ENCODE data around the gene CACNA1C. TPM values are rescaled to one million over a fixed set of nuclear protein-coding genes. Genes with fewer than 3 reads are reported as not detected.
A peak's percentile ranks its signal among the peaks of the same experiment; 100 is the strongest.

Gene CACNA1C
- total RNA-seq, 2 donors from 2014 or later: 70.0 to 127 TPM

- no peak for ATAC-seq (ENCODE audit: insufficient number of reproducible peaks, low FRiP score, low read depth)
- no peak overlapping the region for H3K4me3 ChIP-seq
- no peak overlapping the region for H3K27ac ChIP-seq
- H3K36me3 ChIP-seq: peaks cover 2% of the 10 kb centered on the region
- H3K4me1 ChIP-seq (ENCODE audit: control insufficient read depth in 1 of 2, low read depth in 2 of 2): peaks cover 17 to 40% of the 10 kb centered on the region in 2 donors
- no peak for DNase-seq (ENCODE audit: low spot score)
- TF ChIP-seq CTCF (IDR thresholded peaks at IDR 0.05): no peak
- no peaks in the 10 kb centered on the region for H3K27me3 ChIP-seq (replicated peaks; ENCODE audit: insufficient read depth)
- H3K9me3 ChIP-seq: no peaks in the 10 kb centered on the region
Measured at GRCh38 chr12:2411616-2412304, 359.0 kb downstream of the CACNA1C start.

- H3K4me1 ChIP-seq (ENCODE audit: control insufficient read depth in 1 of 2, low read depth in 2 of 2): peaks cover 17 to 40% of the 10 kb centered on the region in 2 donors
- no peak overlapping the region for H3K27ac ChIP-seq
- H3K36me3 ChIP-seq: peaks cover 2% of the 10 kb centered on the region
- H3K4me3 ChIP-seq: no peak overlapping the region
- no peak for TF ChIP-seq CTCF (IDR thresholded peaks at IDR 0.05)
- no peak for ATAC-seq (ENCODE audit: insufficient number of reproducible peaks, low FRiP score, low read depth)
- H3K27me3 ChIP-seq (replicated peaks; ENCODE audit: insufficient read depth): no peaks in the 10 kb centered on the region
- DNase-seq (ENCODE audit: low spot score): no peak
- no peaks in the 10 kb centered on the region for H3K9me3 ChIP-seq
Measured at GRCh38 chr12:2412305-2412643, 359.5 kb downstream of the CACNA1C start.

- H3K4me1 ChIP-seq (ENCODE audit: control insufficient read depth in 1 of 2, low read depth in 2 of 2): peaks cover 17 to 45% of the 10 kb centered on the region in 2 donors
- ATAC-seq (ENCODE audit: insufficient number of reproducible peaks, low FRiP score, low read depth) (no peak), DNase-seq (ENCODE audit: low spot score) (no peak)
- no peaks in the 10 kb centered on the region for H3K9me3 ChIP-seq
- H3K4me3 ChIP-seq: no peak overlapping the region
- no peak overlapping the region for H3K27ac ChIP-seq
- peaks cover 2% of the 10 kb centered on the region for H3K36me3 ChIP-seq
- H3K27me3 ChIP-seq (replicated peaks; ENCODE audit: insufficient read depth): no peaks in the 10 kb centered on the region
- no peak for TF ChIP-seq CTCF (IDR thresholded peaks at IDR 0.05)
Measured at GRCh38 chr12:2413301-2413700, 360.5 kb downstream of the CACNA1C start.

- no peak for TF ChIP-seq CTCF (IDR thresholded peaks at IDR 0.05)
- Histone ChIP-seq H3K36me3 (peaks cover 2% of the 10 kb centered on the region), H3K4me3 (peak overlapping the region; percentile 1), H3K4me1 (ENCODE audit: control insufficient read depth in 1 of 2, low read depth in 2 of 2) (peaks cover 17 to 45% of the 10 kb centered on the region in 2 donors), H3K27me3 (replicated peaks; ENCODE audit: insufficient read depth) (no peaks in the 10 kb centered on the region), H3K27ac (peak overlapping the region in 1 of 2 donors; percentile 84), H3K9me3 (no peaks in the 10 kb centered on the region)
- DNase-seq (ENCODE audit: low spot score) (no peak), ATAC-seq (ENCODE audit: insufficient number of reproducible peaks, low FRiP score, low read depth) (no peak)
Measured at GRCh38 chr12:2413999-2414792, 361.4 kb downstream of the CACNA1C start.

- peak overlapping the region; percentile 1 for H3K4me3 ChIP-seq
- peaks cover 2% of the 10 kb centered on the region for H3K36me3 ChIP-seq
- H3K27me3 ChIP-seq (replicated peaks; ENCODE audit: insufficient read depth): no peaks in the 10 kb centered on the region
- peak overlapping the region; percentile 72 to 84 for H3K27ac ChIP-seq
- peaks cover 17 to 45% of the 10 kb centered on the region in 2 donors for H3K4me1 ChIP-seq (ENCODE audit: control insufficient read depth in 1 of 2, low read depth in 2 of 2)
- ATAC-seq (ENCODE audit: insufficient number of reproducible peaks, low FRiP score, low read depth) (peak; percentile 46), DNase-seq (ENCODE audit: low spot score) (no peak)
- TF ChIP-seq CTCF (IDR thresholded peaks at IDR 0.05): peak; percentile 18
- H3K9me3 ChIP-seq: no peaks in the 10 kb centered on the region
Measured at GRCh38 chr12:2414810-2415567, 362.2 kb downstream of the CACNA1C start.

All from thoracic aorta (tissue), 2 donors.